HEK293 (cell line): ENCODE measurements around the gene YWHAG.

ENCODE experiments used
- CTCF ChIA-PET: fragments of 350-600 bp; formaldehyde crosslinking; extraction: SDS; loops from one replicate; lab custom pipeline; 2021; ENCODE audit warnings: antibody characterized with exemption; lab: Yijun Ruan, JAX
- POLR2A ChIA-PET: fragments of 300-600 bp; formaldehyde crosslinking; extraction: SDS; loops from one replicate; lab custom pipeline; 2020; ENCODE audit warnings: antibody characterized with exemption, inconsistent platforms; lab: Yijun Ruan, JAX
- H3K27ac ChIP-seq: fragments of 200-500 bp; sonication (Bioruptor generic); 2 replicates; pipeline ENCODE4 v1.5.1; 2014; ENCODE audit warnings: low read depth, low read length, control low read depth, inconsistent platforms; ENCODE audit errors: extremely low read depth
- H3K36me3 ChIP-seq, 2 experiments: fragments of 200-500 bp in 1 of 2; sonication (Bioruptor generic) in 1 of 2; 1 replicate in 1 of 2; 2 replicates in 1 of 2; pipeline ENCODE4 v1.5.1; 2014 to 2017; ENCODE audit warnings: inconsistent platforms in 2 of 2, low read length in 2 of 2; ENCODE audit not compliant: control insufficient read depth in 2 of 2, insufficient read depth in 1 of 2
- H3K4me1 ChIP-seq: fragments of 200-500 bp; sonication (Bioruptor generic); 2 replicates; pipeline ENCODE4 v1.5.1; 2014; ENCODE audit warnings: mild to moderate bottlenecking, low read length, inconsistent platforms; ENCODE audit not compliant: control insufficient read depth, insufficient read depth
- H3K4me3 ChIP-seq: 2 replicates; pipeline ENCODE4 v1.5.1; 2011; ENCODE audit warnings: low read depth, mild to moderate bottlenecking, control low read depth, low read length, moderate library complexity
- H3K9me3 ChIP-seq: fragments of 200-500 bp; sonication (Bioruptor generic); 2 replicates; pipeline ENCODE4 v1.5.1; 2014; ENCODE audit warnings: low read depth, low read length, inconsistent platforms; ENCODE audit not compliant: control insufficient read depth, insufficient read depth
- BCL11A ChIP-seq: fragments of 450-650 bp; formaldehyde crosslinking; IDR thresholded peaks from 2 replicates; pipeline ENCODE4 v1.5.1; 2016; ENCODE audit warnings: low read depth, missing biosample characterization, missing genetic modification characterization
- KLF8 ChIP-seq: fragments of 450-650 bp; formaldehyde crosslinking; IDR thresholded peaks from 2 replicates; pipeline ENCODE4 v1.5.1; 2016; ENCODE audit warnings: missing biosample characterization, missing genetic modification characterization
- MEIS1 ChIP-seq: sonication (generic); formaldehyde crosslinking; IDR thresholded peaks from 2 replicates; pipeline ENCODE4 v1.8.1; 2022; ENCODE audit warnings: missing genetic modification reagents, mild to moderate bottlenecking, borderline replicate concordance
- REPIN1 ChIP-seq: fragments of 450-650 bp; formaldehyde crosslinking; IDR thresholded peaks from 2 replicates; pipeline ENCODE4 v1.5.1; 2017; ENCODE audit warnings: missing biosample characterization, missing genetic modification characterization, low read depth
- ZBTB10 ChIP-seq: fragments of 450-650 bp; formaldehyde crosslinking; IDR thresholded peaks from 2 replicates; pipeline ENCODE4 v1.5.1; 2016; ENCODE audit warnings: missing biosample characterization, missing genetic modification characterization
- ZBTB6 ChIP-seq: fragments of 450-650 bp; formaldehyde crosslinking; IDR thresholded peaks from 2 replicates; pipeline ENCODE4 v1.5.1; 2017; ENCODE audit warnings: missing biosample characterization, missing genetic modification characterization
- ZBTB7A ChIP-seq: fragments of 450-650 bp; formaldehyde crosslinking; IDR thresholded peaks from 2 replicates; pipeline ENCODE4 v1.5.1; 2016; ENCODE audit warnings: low read depth, missing biosample characterization, missing genetic modification characterization
- ZNF132 ChIP-seq: fragments of 450-650 bp; formaldehyde crosslinking; IDR thresholded peaks from 2 replicates; pipeline ENCODE4 v1.5.1; 2017; ENCODE audit warnings: missing biosample characterization, missing genetic modification characterization, borderline replicate concordance
- ZNF184 ChIP-seq: fragments of 450-650 bp; IDR thresholded peaks from 2 replicates; pipeline ENCODE4 v1.5.1; 2018; ENCODE audit warnings: missing biosample characterization, mild to moderate bottlenecking, missing genetic modification characterization
- ZNF211 ChIP-seq: fragments of 450-650 bp; formaldehyde crosslinking; IDR thresholded peaks from 2 replicates; pipeline ENCODE4 v1.5.1; 2016; ENCODE audit warnings: low read depth, missing biosample characterization, missing genetic modification characterization
- ZNF214 ChIP-seq: fragments of 450-650 bp; formaldehyde crosslinking; IDR thresholded peaks from 2 replicates; pipeline ENCODE4 v1.5.1; 2017; ENCODE audit warnings: missing biosample characterization, mild to moderate bottlenecking, missing genetic modification characterization, borderline replicate concordance
- ZNF239 ChIP-seq: fragments of 450-650 bp; formaldehyde crosslinking; IDR thresholded peaks from 2 replicates; pipeline ENCODE4 v1.5.1; 2016; ENCODE audit warnings: missing biosample characterization, missing genetic modification characterization
- ZNF280C ChIP-seq: fragments of 450-650 bp; formaldehyde crosslinking; IDR thresholded peaks from 2 replicates; pipeline ENCODE4 v1.5.1; 2016; ENCODE audit warnings: missing biosample characterization, missing genetic modification characterization
- ZNF280D ChIP-seq: fragments of 450-650 bp; formaldehyde crosslinking; IDR thresholded peaks from 2 replicates; pipeline ENCODE4 v1.5.1; 2016; ENCODE audit warnings: missing biosample characterization, missing genetic modification characterization
- ZNF530 ChIP-seq: fragments of 450-650 bp; formaldehyde crosslinking; IDR thresholded peaks from 2 replicates; pipeline ENCODE4 v1.5.1; 2016; ENCODE audit warnings: low read depth, missing biosample characterization, missing genetic modification characterization
- ZNF626 ChIP-seq: fragments of 450-650 bp; sonication (Bioruptor Pico); formaldehyde crosslinking; IDR thresholded peaks from 2 replicates; pipeline ENCODE4 v1.5.1; 2018; ENCODE audit warnings: missing biosample characterization, missing genetic modification characterization, inconsistent platforms
- ZNF707 ChIP-seq: fragments of 450-650 bp; formaldehyde crosslinking; IDR thresholded peaks from 2 replicates; pipeline ENCODE4 v1.5.1; 2016; ENCODE audit warnings: missing biosample characterization, missing genetic modification characterization
- ZSCAN30 ChIP-seq: fragments of 450-650 bp; IDR thresholded peaks from 2 replicates; pipeline ENCODE4 v1.5.1; 2018; ENCODE audit warnings: missing biosample characterization, mild to moderate bottlenecking, missing genetic modification characterization, moderate library complexity

The YWHAG gene

GRCh38 chr7:76354516-76354915 lies 4.3 kb downstream of the YWHAG start:
- H3K4me1 ChIP-seq: no peaks in the 10 kb centered on the region
- no peak overlapping the region for H3K4me3 ChIP-seq
- CTCF ChIA-PET: interaction anchor here (1.2 kb wide), 1 partner anchor 177 kb away, joined by 3 read pairs; no protein-coding TSS in a partner anchor
- H3K9me3 ChIP-seq: no peaks in the 10 kb centered on the region
- POLR2A ChIA-PET: no interaction called here
- no peak overlapping the region for H3K27ac ChIP-seq
- peaks cover 4 to 42% of the 10 kb centered on the region in 2 experiments for H3K36me3 ChIP-seq
- TF ChIP-seq ZSCAN30 (tag by site-specific recombination): no peak
- no peak for TF ChIP-seq ZBTB10
- TF ChIP-seq BCL11A (tag by site-specific recombination): no peak
- TF ChIP-seq REPIN1 (tag by site-specific recombination): no peak
- no peak for TF ChIP-seq ZNF530 (tag by site-specific recombination)
- no peak for TF ChIP-seq ZNF239 (tag by site-specific recombination)
- no peak for TF ChIP-seq ZBTB7A (tag by site-specific recombination)
- TF ChIP-seq KLF8 (tag by site-specific recombination): no peak
- TF ChIP-seq MEIS1 (CRISPR knock-in tag): no peak
- no peak for TF ChIP-seq ZNF211
- TF ChIP-seq ZBTB6 (tag by site-specific recombination): no peak
- no peak for TF ChIP-seq ZNF707 (tag by site-specific recombination)
- no peak for TF ChIP-seq ZNF280C (tag by site-specific recombination)
- no peak for TF ChIP-seq ZNF214
- no peak for TF ChIP-seq ZNF132 (tag by site-specific recombination)
- TF ChIP-seq ZNF626: no peak
- TF ChIP-seq ZNF280D: no peak
- no peak for TF ChIP-seq ZNF184 (tag by site-specific recombination)
